Measurements from ENCODE around the gene LIMCH1. TPM values are rescaled to one million over a fixed set of nuclear protein-coding genes. Genes with fewer than 3 reads are reported as not detected.
"Not testable (repeated sequence)": the region's sequence is repeated elsewhere in the genome, so short reads cannot be mapped to it uniquely, and the experiment has no call there.

The LIMCH1 gene
- total RNA-seq, result 6.5 and 9.0 TPM in 2 replicates

GRCh38 chr4:41538017-41538733 is at the start of gene LIMCH1:
Gene LIMCH1, plus strand, starts transcription at chr4:41538157. Its CDS starts 67,839 bp downstream, at chr4:41605996.
- peaks cover 6% of the 10 kb centered on the region for H3K4me1 ChIP-seq (ENCODE audit: insufficient read depth, low read length)
- H3K9me3 ChIP-seq (ENCODE audit: low read depth, low read length), result no peaks in the 10 kb centered on the region
- peak within 1 kb of the TSS; percentile 29 for H3K4me2 ChIP-seq (ENCODE audit: insufficient read depth, low read length)
- TF ChIP-seq CTCF (IDR thresholded peaks at IDR 0.05; ENCODE audit: extremely low read depth, low read depth, low read length), result no peak
- no peak within 1 kb of the TSS for H2AFZ ChIP-seq (ENCODE audit: low read length)
- no peaks in the 10 kb centered on the region for H3K36me3 ChIP-seq (ENCODE audit: insufficient read depth, low read length)
- H3K79me2 ChIP-seq (ENCODE audit: insufficient read depth, low read length), result no peaks in the 10 kb centered on the region
- no peaks in the 10 kb centered on the region for H4K20me1 ChIP-seq (ENCODE audit: insufficient read depth, low read length)
- H3K27ac ChIP-seq (ENCODE audit: low read depth, low read length), result peak within 1 kb of the TSS; percentile 34
- no peak within 1 kb of the TSS for H3K4me3 ChIP-seq (ENCODE audit: insufficient read depth, low read length)
- no peak for DNase-seq (ENCODE audit: insufficient read length, low spot score, missing footprints)
- no peaks in the 10 kb centered on the region for H3K27me3 ChIP-seq (ENCODE audit: insufficient read depth, low read length)

- not testable (repeated sequence) for H3K27ac ChIP-seq (ENCODE audit: low read depth, low read length); H3K4me3 ChIP-seq (ENCODE audit: insufficient read depth, low read length); H3K4me1 ChIP-seq (ENCODE audit: insufficient read depth, low read length); H4K20me1 ChIP-seq (ENCODE audit: insufficient read depth, low read length); H3K9me3 ChIP-seq (ENCODE audit: low read depth, low read length); H3K36me3 ChIP-seq (ENCODE audit: insufficient read depth, low read length); H3K4me2 ChIP-seq (ENCODE audit: insufficient read depth, low read length); H2AFZ ChIP-seq (ENCODE audit: low read length); H3K27me3 ChIP-seq (ENCODE audit: insufficient read depth, low read length); H3K79me2 ChIP-seq (ENCODE audit: insufficient read depth, low read length); DNase-seq (ENCODE audit: insufficient read length, low spot score, missing footprints)
Observed at GRCh38 chr4:41491081-41491576, 46.8 kb upstream of the LIMCH1 start.

GRCh38 chr4:41496977-41497376 is 41.0 kb upstream of the LIMCH1 start:
- H3K27me3 ChIP-seq (ENCODE audit: insufficient read depth, low read length), result no peaks in the 10 kb centered on the region
- H3K9me3 ChIP-seq (ENCODE audit: low read depth, low read length), result no peaks in the 10 kb centered on the region
- no peak overlapping the region for H3K4me2 ChIP-seq (ENCODE audit: insufficient read depth, low read length)
- H2AFZ ChIP-seq (ENCODE audit: low read length), result no peak overlapping the region
- TF ChIP-seq CTCF (IDR thresholded peaks at IDR 0.05; ENCODE audit: extremely low read depth, low read depth, low read length), result no peak
- no peak overlapping the region for H3K27ac ChIP-seq (ENCODE audit: low read depth, low read length)
- DNase-seq (ENCODE audit: insufficient read length, low spot score, missing footprints), result no peak
- no peak overlapping the region for H3K4me3 ChIP-seq (ENCODE audit: insufficient read depth, low read length)
- no peaks in the 10 kb centered on the region for H3K36me3 ChIP-seq (ENCODE audit: insufficient read depth, low read length)
- H3K4me1 ChIP-seq (ENCODE audit: insufficient read depth, low read length), result no peaks in the 10 kb centered on the region
- no peaks in the 10 kb centered on the region for H4K20me1 ChIP-seq (ENCODE audit: insufficient read depth, low read length)
- H3K79me2 ChIP-seq (ENCODE audit: insufficient read depth, low read length), result no peaks in the 10 kb centered on the region

- Histone ChIP-seq H3K27me3 (ENCODE audit: insufficient read depth, low read length) (no peaks in the 10 kb centered on the region), H2AFZ (ENCODE audit: low read length) (no peak overlapping the region), H3K27ac (ENCODE audit: low read depth, low read length) (no peak overlapping the region), H3K4me1 (ENCODE audit: insufficient read depth, low read length) (no peaks in the 10 kb centered on the region), H3K4me2 (ENCODE audit: insufficient read depth, low read length) (no peak overlapping the region), H3K36me3 (ENCODE audit: insufficient read depth, low read length) (no peaks in the 10 kb centered on the region), H4K20me1 (ENCODE audit: insufficient read depth, low read length) (no peaks in the 10 kb centered on the region), H3K4me3 (ENCODE audit: insufficient read depth, low read length) (no peak overlapping the region), H3K9me3 (ENCODE audit: low read depth, low read length) (no peaks in the 10 kb centered on the region), H3K79me2 (ENCODE audit: insufficient read depth, low read length) (no peaks in the 10 kb centered on the region)
- no peak for DNase-seq (ENCODE audit: insufficient read length, low spot score, missing footprints)
- TF ChIP-seq CTCF (IDR thresholded peaks at IDR 0.05; ENCODE audit: extremely low read depth, low read depth, low read length), result no peak
Observed at GRCh38 chr4:41498177-41498576, 39.8 kb upstream of the LIMCH1 start.

Data from osteoblast (primary cell).